Vagina (tissue), 2 donors: Measurements from ENCODE around the gene SLC39A3. TPM values are rescaled to one million over a fixed set of nuclear protein-coding genes. Genes with fewer than 3 reads are reported as not detected.

Experiments
- DNase-seq, 2 donors: peaks; one replicate each; pipeline ENCODE4 v3.0.0-alpha.2; 2017; ENCODE audit errors: extremely low spot score in 2 of 2
- H3K27ac ChIP-seq: fragments of 200-600 bp; sonication (generic); one replicate; pipeline ENCODE4 v1.5.1; 2019
- H3K27me3 ChIP-seq: fragments of 200-600 bp; sonication (generic); one replicate; pipeline ENCODE4 v1.5.1; 2019
- H3K36me3 ChIP-seq, 2 donors: fragments of 200-600 bp; sonication (generic); one replicate each; pipeline ENCODE4 v1.5.1; 2017 to 2019
- H3K4me1 ChIP-seq: fragments of 200-600 bp; sonication (generic); one replicate; pipeline ENCODE4 v1.5.1; 2019
- H3K4me3 ChIP-seq, 2 donors: fragments of 200-600 bp; sonication (generic); 1 replicate in 1 of 2; 2 replicates in 1 of 2; pipeline ENCODE4 v1.5.1; 2016 to 2019
- H3K9me3 ChIP-seq: fragments of 200-600 bp; sonication (generic); one replicate; pipeline ENCODE4 v1.5.1; 2019
- POLR2A ChIP-seq, 2 donors: fragments of 450-650 bp; IDR thresholded peaks; one replicate each; pipeline ENCODE4 v1.6.1; 2017; ENCODE audit warnings: antibody characterized with exemption in 2 of 2, mild to moderate bottlenecking in 2 of 2, moderate library complexity in 2 of 2
- POLR2AphosphoS5 ChIP-seq, 2 donors: sonication (generic); formaldehyde crosslinking; IDR thresholded peaks; one replicate each; pipeline ENCODE4 v1.9.0; 2017; ENCODE audit warnings: antibody characterized with exemption in 2 of 2, mild to moderate bottlenecking in 2 of 2, low read depth in 1 of 2; ENCODE audit not compliant: insufficient read depth in 1 of 2
- intact Hi-C: fragments of 100-400 bp; cut with DNase I; formaldehyde crosslinking; loops from one replicate; pipeline ENCODE4 v1.15.1; 2023
- total RNA-seq: library from RNA; depleted of rRNA; stranded (reverse); fragments of >200 nt; gene quantifications from one replicate; pipeline ENCODE4 v1.2.3, GENCODE V29; 2016
- TF ChIP-seq, protein P1 (sequence below), 3 experiments: fragments of 450-650 bp in 2 of 3; fragments of 200-600 bp in 1 of 3; sonication (generic) in 1 of 3; IDR thresholded peaks; one replicate each; pipeline ENCODE4 v1.5.1; 2017 to 2019; ENCODE audit warnings: antibody characterized with exemption in 3 of 3, mild to moderate bottlenecking in 2 of 3, moderate library complexity in 2 of 3

SLC39A3 gene
- total RNA-seq, 1 donor from 2014 or later, result 27.7 TPM

GRCh38 chr19:2764945-2765344 lies 25.1 kb upstream of the SLC39A3 start:
- TF ChIP-seq POLR2A (IDR thresholded peaks at IDR 0.05), result no peak
- H3K36me3 ChIP-seq, result peaks cover 0 to 71% of the 10 kb centered on the region in 2 donors

DNA sequence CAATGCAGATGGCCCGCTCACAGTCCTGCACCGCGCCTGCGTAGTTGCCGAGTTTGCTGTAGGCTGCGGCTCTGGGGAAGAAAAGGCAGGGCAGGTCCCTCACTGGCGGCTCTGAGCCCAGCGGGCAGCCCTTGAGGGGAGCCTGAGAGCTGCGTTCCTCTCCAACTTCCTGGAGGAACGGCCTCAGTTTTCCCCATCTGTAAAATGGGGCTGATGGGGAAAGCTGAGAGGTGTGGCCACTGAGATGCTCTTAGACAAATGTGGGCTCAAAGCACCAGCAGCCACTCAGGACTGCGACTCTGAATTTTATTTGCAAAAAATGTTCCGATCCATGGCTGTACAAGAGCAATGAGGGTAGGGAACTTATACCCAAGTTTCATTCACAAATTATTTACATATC lies 23.9 kb upstream of the SLC39A3 start:
- no peak for DNase-seq
- peaks cover 0 to 70% of the 10 kb centered on the region in 2 donors for H3K36me3 ChIP-seq
- no peaks in the 10 kb centered on the region for H3K9me3 ChIP-seq
- H3K4me1 ChIP-seq, result no peaks in the 10 kb centered on the region
- H3K27me3 ChIP-seq, result no peaks in the 10 kb centered on the region
- intact Hi-C loops, result no loop called here
- TF ChIP-seq, protein P1, sequence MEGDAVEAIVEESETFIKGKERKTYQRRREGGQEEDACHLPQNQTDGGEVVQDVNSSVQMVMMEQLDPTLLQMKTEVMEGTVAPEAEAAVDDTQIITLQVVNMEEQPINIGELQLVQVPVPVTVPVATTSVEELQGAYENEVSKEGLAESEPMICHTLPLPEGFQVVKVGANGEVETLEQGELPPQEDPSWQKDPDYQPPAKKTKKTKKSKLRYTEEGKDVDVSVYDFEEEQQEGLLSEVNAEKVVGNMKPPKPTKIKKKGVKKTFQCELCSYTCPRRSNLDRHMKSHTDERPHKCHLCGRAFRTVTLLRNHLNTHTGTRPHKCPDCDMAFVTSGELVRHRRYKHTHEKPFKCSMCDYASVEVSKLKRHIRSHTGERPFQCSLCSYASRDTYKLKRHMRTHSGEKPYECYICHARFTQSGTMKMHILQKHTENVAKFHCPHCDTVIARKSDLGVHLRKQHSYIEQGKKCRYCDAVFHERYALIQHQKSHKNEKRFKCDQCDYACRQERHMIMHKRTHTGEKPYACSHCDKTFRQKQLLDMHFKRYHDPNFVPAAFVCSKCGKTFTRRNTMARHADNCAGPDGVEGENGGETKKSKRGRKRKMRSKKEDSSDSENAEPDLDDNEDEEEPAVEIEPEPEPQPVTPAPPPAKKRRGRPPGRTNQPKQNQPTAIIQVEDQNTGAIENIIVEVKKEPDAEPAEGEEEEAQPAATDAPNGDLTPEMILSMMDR (IDR thresholded peaks at IDR 0.05), result no peak
- TF ChIP-seq POLR2A (IDR thresholded peaks at IDR 0.05), result no peak
- no peak overlapping the region for H3K27ac ChIP-seq
- no peak overlapping the region for H3K4me3 ChIP-seq

More at GRCh38 chr19:2764945-2765344, 25.1 kb upstream of the SLC39A3 start:
- intact Hi-C loops, result no loop called here
- Histone ChIP-seq H3K27ac (no peak overlapping the region), H3K27me3 (no peaks in the 10 kb centered on the region), H3K4me3 (no peak overlapping the region), H3K4me1 (no peaks in the 10 kb centered on the region), H3K9me3 (no peaks in the 10 kb centered on the region)
- no peak for DNase-seq

GRCh38 chr19:2762783-2763496 lies 23.1 kb upstream of the SLC39A3 start:
- Histone ChIP-seq H3K36me3 (peaks cover 0 to 65% of the 10 kb centered on the region in 2 donors), H3K27ac (no peak overlapping the region)

DNA sequence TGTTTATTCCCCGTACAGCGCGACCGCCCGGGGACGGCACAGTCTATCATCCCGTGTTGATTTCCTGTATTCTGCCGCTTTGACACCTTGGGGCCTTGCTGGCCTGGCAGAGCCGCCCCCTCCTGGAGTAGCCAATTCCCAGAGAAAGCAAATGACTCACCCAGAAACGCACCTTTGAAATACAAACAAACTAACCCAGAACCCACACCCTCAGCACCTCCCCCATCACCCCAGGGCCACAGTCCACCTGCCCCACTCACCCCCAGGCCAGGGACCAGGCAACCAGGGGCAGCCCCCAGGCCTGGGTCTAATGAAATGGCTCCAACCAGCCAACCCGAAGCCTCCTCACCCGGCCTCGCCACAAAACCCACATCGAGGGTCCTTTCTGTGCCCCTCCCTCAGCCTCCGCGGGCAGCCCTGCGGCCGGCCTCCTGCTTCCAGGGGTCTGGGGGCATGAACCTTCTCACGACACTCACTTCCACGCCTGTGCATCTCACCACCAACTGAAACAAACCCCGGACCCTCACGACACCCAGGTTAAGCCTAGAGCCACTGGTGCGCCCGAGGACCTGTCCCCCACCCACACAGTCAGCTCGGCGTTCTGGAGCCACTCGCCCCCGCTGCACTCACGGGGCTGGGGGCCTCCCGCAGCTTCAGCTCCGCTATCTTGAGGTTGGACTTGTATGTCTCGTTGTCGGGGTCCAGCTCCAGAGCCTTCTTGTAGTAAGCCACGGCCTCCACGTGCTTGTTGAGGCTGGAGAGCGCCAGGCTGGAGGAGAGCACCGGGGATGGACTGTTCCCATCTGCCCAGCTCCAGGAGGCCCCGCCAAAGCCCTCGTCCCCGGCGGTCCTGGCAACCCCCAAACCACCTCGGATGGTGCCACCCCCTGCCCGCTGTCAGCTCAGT lies 22.3 kb upstream of the SLC39A3 start:
- H3K4me3 ChIP-seq, result no peak overlapping the region
- H3K27ac ChIP-seq, result no peak overlapping the region
- TF ChIP-seq POLR2AphosphoS5 (IDR thresholded peaks at IDR 0.05; ENCODE audit: insufficient read depth in 1 of 2, low read depth in 1 of 2), result no peak
- TF ChIP-seq, protein P1 (IDR thresholded peaks at IDR 0.05), result no peak
- no peak for TF ChIP-seq POLR2A (IDR thresholded peaks at IDR 0.05)
- no peaks in the 10 kb centered on the region for H3K4me1 ChIP-seq
- H3K9me3 ChIP-seq, result no peaks in the 10 kb centered on the region
- intact Hi-C loops, result no loop called here
- H3K36me3 ChIP-seq, result peaks cover 0 to 67% of the 10 kb centered on the region in 2 donors
- H3K27me3 ChIP-seq, result no peaks in the 10 kb centered on the region
- no peak for DNase-seq

More at GRCh38 chr19:2762783-2763496, 23.1 kb upstream of the SLC39A3 start:
- intact Hi-C loops, result no loop called here
- H3K9me3 ChIP-seq, result no peaks in the 10 kb centered on the region
- H3K27me3 ChIP-seq, result no peaks in the 10 kb centered on the region
- no peaks in the 10 kb centered on the region for H3K4me1 ChIP-seq
- TF ChIP-seq POLR2A (IDR thresholded peaks at IDR 0.05) (no peak), POLR2AphosphoS5 (IDR thresholded peaks at IDR 0.05; ENCODE audit: insufficient read depth in 1 of 2, low read depth in 1 of 2) (no peak)
- TF ChIP-seq, protein P1 (IDR thresholded peaks at IDR 0.05), result no peak
- DNase-seq, result no peak
- no peak overlapping the region for H3K4me3 ChIP-seq

DNA sequence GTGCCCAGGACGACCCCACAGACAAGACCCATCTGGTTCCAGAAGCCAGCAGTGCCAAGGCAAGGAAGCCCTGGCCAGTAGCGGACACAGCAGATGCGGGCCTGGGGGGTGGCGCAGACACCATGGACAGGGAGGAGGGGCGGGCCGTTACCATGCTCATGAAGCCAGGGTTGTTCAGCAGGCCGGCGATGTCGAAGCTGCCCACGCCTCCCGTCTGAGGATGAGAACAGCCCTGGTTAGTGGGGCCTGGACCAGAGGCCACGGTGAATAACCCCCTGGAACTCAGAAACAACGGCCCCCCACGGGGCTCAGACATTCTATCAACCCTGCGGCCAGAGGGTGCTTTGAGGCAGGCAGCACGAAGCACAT lies 21.5 kb upstream of the SLC39A3 start:
- H3K4me3 ChIP-seq, result no peak overlapping the region
- no peak for DNase-seq
- H3K9me3 ChIP-seq, result no peaks in the 10 kb centered on the region
- TF ChIP-seq POLR2A (IDR thresholded peaks at IDR 0.05) (no peak), POLR2AphosphoS5 (IDR thresholded peaks at IDR 0.05; ENCODE audit: insufficient read depth in 1 of 2, low read depth in 1 of 2) (no peak)
- TF ChIP-seq, protein P1 (IDR thresholded peaks at IDR 0.05), result no peak
- H3K4me1 ChIP-seq, result no peaks in the 10 kb centered on the region
- H3K36me3 ChIP-seq, result peaks cover 0 to 67% of the 10 kb centered on the region in 2 donors
- intact Hi-C loops, result no loop called here
- H3K27me3 ChIP-seq, result no peaks in the 10 kb centered on the region
- no peak overlapping the region for H3K27ac ChIP-seq
